ENCODE results near the gene LRRC53. TPM values are rescaled to one million over a fixed set of nuclear protein-coding genes. Genes with fewer than 3 reads are reported as not detected.

The LRRC53 gene
- total and polyA plus RNA-seq, 2 of the 4 experiments (the other 2 are of a cell fraction), result not detected

GRCh38 chr1:74437035-74437434, 75.4 kb downstream of the LRRC53 start:
- no CpG with 5 or more reads among the region's 1 CpG for WGBS, 2 experiments (ENCODE audit: extremely low coverage in 2 of 2, insufficient read length in 1 of 2)
- Histone ChIP-seq H2BK120ac (ENCODE audit: low read depth, low read length) (no peak overlapping the region), H2AFZ (replicated peaks; ENCODE audit: low read length, poor library complexity) (no peak overlapping the region), H4K8ac (ENCODE audit: low read depth in 2 of 2, low read length in 2 of 2) (no peak overlapping the region), H3K9me1 (ENCODE audit: insufficient read depth, low read length) (no peaks in the 10 kb centered on the region), H4K20me1 (ENCODE audit: insufficient read depth, low read length) (no peaks in the 10 kb centered on the region), H2BK5ac (ENCODE audit: low read depth, low read length, poor library complexity, severe bottlenecking) (no peak overlapping the region), H3K4me2 (ENCODE audit: low read depth, low read length) (no peak overlapping the region), H4K5ac (ENCODE audit: low read depth, low read length) (no peak overlapping the region), H4K91ac (ENCODE audit: insufficient read depth, low read depth, low read length) (no peak overlapping the region), H3K23ac (ENCODE audit: low read depth, low read length) (no peak overlapping the region), H3K14ac (replicated peaks; ENCODE audit: low read depth, low read length) (no peak overlapping the region), H3K4me1 (ENCODE audit: control insufficient read depth, insufficient read depth, low read length) (no peaks in the 10 kb centered on the region; the same call in 1 of the 2 replicates), H3K36me3 (ENCODE audit: control insufficient read depth, insufficient read depth, low read length) (no peaks in the 10 kb centered on the region), H3K27ac (ENCODE audit: insufficient read depth, low read length) (no peak overlapping the region), H3K4ac (ENCODE audit: low read depth, low read length) (no peak overlapping the region), H3K18ac (ENCODE audit: low read depth, low read length) (no peak overlapping the region), H3K79me1 (ENCODE audit: low read depth in 1 of 2, low read length in 2 of 2) (no peaks in the 10 kb centered on the region), H3K9ac (ENCODE audit: low read depth, low read length) (no peak overlapping the region), H3K9me3 (ENCODE audit: control insufficient read depth, insufficient read depth, low read length) (no peaks in the 10 kb centered on the region), H2BK20ac (ENCODE audit: low read depth, low read length) (no peak overlapping the region), H3K56ac (ENCODE audit: extremely low read depth, insufficient read depth, low read length) (no peak overlapping the region), H2AK9ac (replicated peaks; ENCODE audit: low read depth, low read length, poor library complexity) (no peak overlapping the region), H3K4me3 (ENCODE audit: insufficient read depth, low read depth, low read length) (no peak overlapping the region), H2AK5ac (ENCODE audit: low read depth, low read length) (no peak overlapping the region), H2BK15ac (ENCODE audit: low read depth, low read length) (no peak overlapping the region), H3K27me3 (ENCODE audit: control insufficient read depth, insufficient read depth, low read length) (no peaks in the 10 kb centered on the region)
- TF ChIP-seq MXI1 (IDR thresholded peaks at IDR 0.05; ENCODE audit: borderline replicate concordance, low read depth, low read length) (no peak), MAFK (IDR thresholded peaks at IDR 0.05; ENCODE audit: low read depth, low read length) (no peak), POLR2A (IDR thresholded peaks at IDR 0.05; ENCODE audit: low read depth, low read length) (no peak), RAD21 (IDR thresholded peaks at IDR 0.05; ENCODE audit: low read length) (no peak), RFX5 (IDR thresholded peaks at IDR 0.05; ENCODE audit: low read depth, low read length) (no peak), MAZ (IDR thresholded peaks at IDR 0.05; ENCODE audit: borderline replicate concordance, low read depth, low read length) (no peak), NFE2L2 (IDR thresholded peaks at IDR 0.05; ENCODE audit: low read depth, low read length) (no peak)
- intact Hi-C loops (cut with micrococcal nuclease), result no loop called here
- in situ Hi-C loops (cut with MboI; ENCODE audit: low sequenced_read_pairs), result no loop called here
- dilution Hi-C loops (cut with HindIII; ENCODE audit: low sequenced_read_pairs, unreplicated experiment), result no loop called here
- DNase-seq (no peak), ATAC-seq (ENCODE audit: low read depth) (no peak)
- ChIA-PET POLR2A (ENCODE audit: unreplicated experiment) (no interaction called here), CTCF (no interaction called here)
- no TSS peak for BruUV-seq (replicated peaks)
